AG04450 (cell line): ENCODE measurements around the gene GMEB1. TPM values are rescaled to one million over a fixed set of nuclear protein-coding genes. Genes with fewer than 3 reads are reported as not detected.
A peak's percentile ranks its signal among the peaks of the same experiment; 100 is the strongest.

Experiments
- CTCF ChIA-PET: fragments of 300-600, 350-600 bp; formaldehyde crosslinking; extraction: SDS; loops from one replicate; lab custom pipeline; 2022; ENCODE audit warnings: antibody characterized with exemption, inconsistent platforms; lab: Charles Lee
- POLR2A ChIA-PET: fragments of 350-600 bp; formaldehyde crosslinking; extraction: SDS; loops from one replicate; lab custom pipeline; 2021; ENCODE audit warnings: antibody characterized with exemption, inconsistent platforms; lab: Yijun Ruan, JAX
- DNase-seq: peaks from one replicate; pipeline ENCODE4 v3.0.0-alpha.2; 2011; ENCODE audit warnings: low read depth, low spot score
- H3K27ac ChIP-seq: one replicate; pipeline ENCODE4 v1.5.1; 2012; ENCODE audit warnings: low read depth, low read length, control low read depth
- H3K27me3 ChIP-seq: one replicate; pipeline ENCODE4 v1.6.0; 2012; ENCODE audit warnings: low read length; ENCODE audit not compliant: control insufficient read depth, insufficient read depth
- H3K4me3 ChIP-seq: 2 replicates; pipeline ENCODE4 v1.5.1; 2011; ENCODE audit warnings: mild to moderate bottlenecking, low read depth, low read length, control low read depth
- H3K9me3 ChIP-seq: 2 replicates; pipeline ENCODE4 v1.5.1; 2012; ENCODE audit warnings: low read length; ENCODE audit not compliant: control insufficient read depth, insufficient read depth
- CTCF ChIP-seq: IDR thresholded peaks from 2 replicates; pipeline ENCODE4 v1.5.1; 2011; ENCODE audit warnings: low read depth, low read length, control low read depth, inconsistent platforms
- polyA plus RNA-seq: library from polyadenylated mRNA; depleted of rRNA; stranded (reverse); fragments of >200 nt; gene quantifications from 2 replicates; pipeline ENCODE4 v1.2.3, GENCODE V29; 2011

GMEB1 gene
- polyA plus RNA-seq, 1 experiment: 6.5 TPM

DNA sequence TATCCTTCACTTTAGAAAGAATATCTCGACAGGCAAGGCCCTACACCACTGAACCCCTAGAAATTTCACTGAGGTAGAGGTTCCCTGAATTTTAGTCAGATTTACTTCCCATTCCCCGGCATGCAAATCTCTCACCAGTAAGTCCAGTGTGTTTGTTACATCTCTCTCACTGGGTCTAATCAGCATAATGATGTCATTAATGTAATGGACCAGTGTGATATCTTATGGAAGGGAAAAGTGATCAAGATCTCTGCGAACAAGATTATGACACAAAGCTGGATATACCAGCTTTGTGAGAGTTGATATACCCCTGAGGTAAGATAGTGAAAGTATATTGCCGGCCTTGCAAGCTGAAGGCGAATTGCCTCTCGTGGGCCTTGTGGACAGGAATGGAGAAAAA is 12.2 kb upstream of the GMEB1 start:
- CTCF ChIA-PET: interaction anchor here (0.9 kb wide), 1 partner anchor 221 kb away, joined by 4 read pairs; no protein-coding TSS in a partner anchor
- Histone ChIP-seq H3K9me3 (no peaks in the 10 kb centered on the region), H3K27ac (no peak overlapping the region), H3K4me3 (no peak overlapping the region), H3K27me3 (no peaks in the 10 kb centered on the region)
- POLR2A ChIA-PET: no interaction called here
- DNase-seq: no peak
- TF ChIP-seq CTCF: no peak

DNA sequence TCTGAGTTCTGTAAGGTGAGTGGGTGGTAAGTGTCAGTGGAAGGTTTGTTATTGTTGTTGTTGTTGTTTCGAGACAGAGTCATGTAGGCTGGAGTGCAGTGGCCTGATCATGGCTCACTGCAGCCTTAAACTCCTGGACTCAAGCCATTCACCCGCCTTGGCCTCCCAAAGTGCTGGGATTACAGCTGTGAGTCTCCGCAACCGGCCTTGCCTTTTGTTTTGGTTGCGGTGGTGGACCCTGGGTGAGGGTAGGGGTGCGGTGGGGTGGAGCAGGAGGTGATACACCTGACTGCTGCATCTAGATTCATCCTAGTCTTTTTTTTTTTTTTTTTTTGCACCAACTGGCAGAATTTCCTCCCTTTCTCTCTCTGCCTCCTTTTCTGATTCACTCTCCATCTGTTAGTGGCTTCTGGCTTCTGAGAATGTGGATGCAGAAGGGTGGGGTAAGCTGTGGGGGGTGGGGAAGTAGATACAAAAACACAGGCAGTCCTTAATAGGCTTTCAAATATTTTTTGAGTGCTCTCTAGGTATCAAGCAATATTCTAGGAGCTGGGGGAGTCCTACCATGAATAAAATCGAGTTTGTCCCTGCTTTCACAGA is 4.6 kb upstream of the GMEB1 start:
- CTCF ChIA-PET: no interaction called here
- POLR2A ChIA-PET: no interaction called here
- no peak overlapping the region for H3K4me3 ChIP-seq
- no peak for TF ChIP-seq CTCF
- H3K27me3 ChIP-seq: no peaks in the 10 kb centered on the region
- H3K27ac ChIP-seq: no peak overlapping the region
- H3K9me3 ChIP-seq: no peaks in the 10 kb centered on the region; the same call in 1 of the 2 replicates
- no peak for DNase-seq

- H3K27me3 ChIP-seq: no peaks in the 10 kb centered on the region
- no peak for TF ChIP-seq CTCF
- DNase-seq: no peak
- H3K9me3 ChIP-seq: no peaks in the 10 kb centered on the region; the same call in 1 of the 2 replicates
- CTCF ChIA-PET: interaction anchor here (1.2 kb wide), 1 partner anchor 70 kb away, joined by 5 read pairs; the partner anchor contains the start of gene YTHDF2
- no peak overlapping the region for H3K4me3 ChIP-seq
- H3K27ac ChIP-seq: no peak overlapping the region
- POLR2A ChIA-PET: interaction anchor here (0.7 to 4.4 kb wide), 3 partner anchors 18 to 231 kb away, joined by 4 to 40 read pairs (median 4); partner anchors contain the start of genes RNU11 and TAF12
These were observed 1.8 kb upstream of the GMEB1 start for GRCh38 chr1:28666806-28667205.

DNA sequence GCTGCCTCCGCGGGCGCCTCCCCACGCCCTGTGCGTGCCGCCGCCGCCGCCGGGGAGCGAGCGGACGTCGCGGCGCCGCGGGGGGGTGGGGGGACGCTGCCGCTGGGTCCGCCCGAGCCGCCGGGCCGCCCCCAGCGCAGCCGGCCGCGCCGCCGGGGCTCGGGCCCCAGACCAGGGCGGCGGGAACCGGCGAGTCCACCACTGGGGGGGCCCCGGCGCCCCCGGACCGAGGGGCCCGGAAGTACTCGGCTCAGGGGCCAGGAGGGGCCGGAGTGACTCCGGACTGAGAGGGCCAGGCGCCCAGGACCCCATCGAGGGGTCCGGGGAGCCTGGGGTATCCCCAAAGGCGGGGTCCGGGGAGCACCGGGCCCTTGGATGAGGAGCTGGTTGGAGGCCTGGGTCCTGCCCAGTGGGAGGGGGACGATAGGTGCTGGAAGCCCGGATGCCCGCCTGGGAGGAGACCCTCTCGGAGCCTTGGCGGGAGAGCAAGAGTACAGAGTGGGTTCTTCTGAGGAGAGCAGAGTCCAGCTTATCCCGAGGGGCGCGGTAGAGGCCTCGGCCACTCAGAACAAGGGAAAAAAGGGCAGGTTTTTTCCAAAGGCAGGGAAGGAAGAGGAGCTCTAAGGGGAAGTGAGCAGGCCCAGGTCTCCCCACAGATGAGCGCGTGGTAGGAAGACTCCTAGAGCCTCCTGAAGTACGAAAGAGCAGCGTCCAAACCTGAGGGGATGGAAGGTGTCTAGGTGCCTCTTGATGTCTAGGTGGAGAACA is 556 bp downstream of the GMEB1 start:
- no peak for TF ChIP-seq CTCF
- H3K27ac ChIP-seq: peak overlapping the region; percentile 93
- ChIA-PET POLR2A (interaction anchor here (1.3 to 4.4 kb wide), 4 partner anchors 21 to 67 kb away, joined by 3 to 40 read pairs (median 13); partner anchors contain the start of genes RNU11, TAF12 and YTHDF2), CTCF (interaction anchor here (2.6 kb wide), 1 partner anchor 67 kb away, joined by 20 read pairs; the partner anchor contains the start of gene YTHDF2)
- DNase-seq: no peak
- no peaks in the 10 kb centered on the region for H3K27me3 ChIP-seq
- peak overlapping the region; percentile 75 for H3K4me3 ChIP-seq
- H3K9me3 ChIP-seq: no peaks in the 10 kb centered on the region; the same call in 1 of the 2 replicates
